ENCODE measurements around the gene CCNA1.

DNA sequence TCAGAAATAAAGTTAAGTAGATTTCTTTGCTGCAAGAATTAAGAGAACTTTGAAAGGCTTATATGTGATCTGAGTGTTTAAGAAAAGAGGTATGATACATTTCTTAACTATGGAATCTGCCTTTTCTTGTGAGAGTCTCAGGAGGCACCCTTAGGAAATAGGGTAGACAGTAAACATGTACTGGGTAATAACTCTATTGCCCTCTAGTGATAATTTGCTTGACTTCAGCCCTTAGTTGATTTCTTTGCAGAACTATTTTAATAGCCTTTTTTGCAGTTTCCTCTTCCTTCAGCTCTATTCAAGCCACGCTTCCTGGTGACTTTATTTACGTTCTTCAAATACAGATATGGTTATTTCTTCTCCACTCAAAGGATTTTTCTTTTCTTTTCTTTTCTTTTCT, 37.0 kb upstream of the CCNA1 start:
- TF ChIP-seq POLR2A (IDR thresholded peaks at IDR 0.05; ENCODE audit: low read length) (no peak), GATA1 (IDR thresholded peaks at IDR 0.05; ENCODE audit: low read depth, low read length) (no peak)

Data from erythroblast (primary cell).